WTC11 (cell line): Measurements from ENCODE around the gene RPS6KA5.

Experiments
- ATF1 ChIP-seq: sonication (generic); formaldehyde crosslinking; IDR thresholded peaks from 2 replicates; pipeline ENCODE4 v1.8.1; 2023; ENCODE audit warnings: mild to moderate bottlenecking, moderate library complexity, missing genetic modification reagents
- IRF2 ChIP-seq: sonication (generic); formaldehyde crosslinking; IDR thresholded peaks from 2 replicates; pipeline ENCODE4 v1.8.0; 2022; ENCODE audit warnings: low read depth, missing genetic modification reagents, borderline replicate concordance
- MAX ChIP-seq: sonication (generic); formaldehyde crosslinking; IDR thresholded peaks from 2 replicates; pipeline ENCODE4 v1.8.0; 2022; ENCODE audit warnings: mild to moderate bottlenecking, missing genetic modification reagents
- NR1H2 ChIP-seq: sonication (generic); formaldehyde crosslinking; IDR thresholded peaks from 2 replicates; pipeline ENCODE4 v1.9.0; 2021; ENCODE audit warnings: mild to moderate bottlenecking, moderate library complexity, missing genetic modification reagents
- TF ChIP-seq, protein P1 (sequence below): fragments of 200-600 bp; IDR thresholded peaks from 2 replicates; pipeline ENCODE4 v1.8.0; 2022; ENCODE audit warnings: antibody characterized with exemption

GRCh38 chr14:91021115-91021514 lies 39.3 kb downstream of the RPS6KA5 start:
- TF ChIP-seq MAX (CRISPR knock-in tag) (no peak), ATF1 (CRISPR knock-in tag) (no peak), IRF2 (CRISPR knock-in tag) (no peak), NR1H2 (no peak)
- TF ChIP-seq, protein P1, sequence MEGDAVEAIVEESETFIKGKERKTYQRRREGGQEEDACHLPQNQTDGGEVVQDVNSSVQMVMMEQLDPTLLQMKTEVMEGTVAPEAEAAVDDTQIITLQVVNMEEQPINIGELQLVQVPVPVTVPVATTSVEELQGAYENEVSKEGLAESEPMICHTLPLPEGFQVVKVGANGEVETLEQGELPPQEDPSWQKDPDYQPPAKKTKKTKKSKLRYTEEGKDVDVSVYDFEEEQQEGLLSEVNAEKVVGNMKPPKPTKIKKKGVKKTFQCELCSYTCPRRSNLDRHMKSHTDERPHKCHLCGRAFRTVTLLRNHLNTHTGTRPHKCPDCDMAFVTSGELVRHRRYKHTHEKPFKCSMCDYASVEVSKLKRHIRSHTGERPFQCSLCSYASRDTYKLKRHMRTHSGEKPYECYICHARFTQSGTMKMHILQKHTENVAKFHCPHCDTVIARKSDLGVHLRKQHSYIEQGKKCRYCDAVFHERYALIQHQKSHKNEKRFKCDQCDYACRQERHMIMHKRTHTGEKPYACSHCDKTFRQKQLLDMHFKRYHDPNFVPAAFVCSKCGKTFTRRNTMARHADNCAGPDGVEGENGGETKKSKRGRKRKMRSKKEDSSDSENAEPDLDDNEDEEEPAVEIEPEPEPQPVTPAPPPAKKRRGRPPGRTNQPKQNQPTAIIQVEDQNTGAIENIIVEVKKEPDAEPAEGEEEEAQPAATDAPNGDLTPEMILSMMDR = no peak
